H9 (cell line): ENCODE data around the gene RASIP1. TPM values are rescaled to one million over a fixed set of nuclear protein-coding genes. Genes with fewer than 3 reads are reported as not detected.

Experiments used
- DNase-seq: peaks from one replicate; pipeline ENCODE4 v3.0.0-alpha.2; 2017
- H2AFZ ChIP-seq: one replicate; pipeline ENCODE4 v1.6.1; 2013; ENCODE audit warnings: mild to moderate bottlenecking, low read length, control low read depth, moderate library complexity
- H2AK5ac ChIP-seq: 2 replicates; pipeline ENCODE4 v1.6.1; 2013; ENCODE audit warnings: low read length, control low read depth, mixed read lengths; ENCODE audit not compliant: insufficient read length
- H2BK120ac ChIP-seq: one replicate; pipeline ENCODE4 v1.6.1; 2013; ENCODE audit warnings: low read depth, mild to moderate bottlenecking, low read length, control low read depth, inconsistent platforms; ENCODE audit not compliant: poor library complexity, severe bottlenecking
- H2BK12ac ChIP-seq: 2 replicates; pipeline ENCODE4 v1.6.1; 2013; ENCODE audit warnings: low read length, control low read depth, mixed read lengths, low read depth; ENCODE audit not compliant: insufficient read length
- H2BK15ac ChIP-seq: 2 replicates; pipeline ENCODE4 v1.6.1; 2013; ENCODE audit warnings: low read depth, low read length, control low read depth
- H2BK20ac ChIP-seq: one replicate; pipeline ENCODE4 v1.6.1; 2013; ENCODE audit warnings: low read depth, mild to moderate bottlenecking, low read length, control low read depth, inconsistent platforms; ENCODE audit not compliant: poor library complexity, severe bottlenecking
- H2BK5ac ChIP-seq: 2 replicates; pipeline ENCODE4 v1.6.1; 2013; ENCODE audit warnings: low read length, control low read depth, mixed read lengths; ENCODE audit not compliant: insufficient read length
- H3K14ac ChIP-seq: 2 replicates; pipeline ENCODE4 v1.6.1; 2013; ENCODE audit warnings: low read length, control low read depth; ENCODE audit not compliant: insufficient read depth
- H3K18ac ChIP-seq: 2 replicates; pipeline ENCODE4 v1.6.1; 2013; ENCODE audit warnings: low read depth, mild to moderate bottlenecking, mixed read lengths, low read length, control low read depth; ENCODE audit not compliant: insufficient read length
- H3K23ac ChIP-seq: 2 replicates; pipeline ENCODE4 v1.6.1; 2013; ENCODE audit warnings: low read length, control low read depth, mixed read lengths, low read depth; ENCODE audit not compliant: insufficient read length
- H3K23me2 ChIP-seq: 2 replicates; pipeline ENCODE4 v1.6.1; 2013; ENCODE audit warnings: low read depth, mild to moderate bottlenecking, mixed read lengths, low read length, control low read depth; ENCODE audit not compliant: insufficient read length, poor library complexity, severe bottlenecking
- H3K27ac ChIP-seq: 2 replicates; pipeline ENCODE4 v1.5.1; 2013; ENCODE audit warnings: low read length, control low read depth, mixed read lengths, low read depth; ENCODE audit not compliant: insufficient read length
- H3K27me3 ChIP-seq: 2 replicates; pipeline ENCODE4 v1.6.1; 2013; ENCODE audit warnings: low read length, control low read depth, inconsistent platforms; ENCODE audit not compliant: insufficient read depth
- H3K4ac ChIP-seq: 2 replicates; pipeline ENCODE4 v1.6.1; 2013; ENCODE audit warnings: low read depth, mild to moderate bottlenecking, control low read depth, inconsistent platforms, low read length, moderate library complexity
- H3K4me1 ChIP-seq: 2 replicates; pipeline ENCODE4 v1.6.1; 2013; ENCODE audit warnings: low read length, control low read depth, inconsistent platforms; ENCODE audit not compliant: insufficient read depth
- H3K4me2 ChIP-seq: 2 replicates; pipeline ENCODE4 v1.6.1; 2013; ENCODE audit warnings: low read length, control low read depth, mixed read lengths; ENCODE audit not compliant: insufficient read length, insufficient read depth
- H3K56ac ChIP-seq: 2 replicates; pipeline ENCODE4 v1.6.1; 2013; ENCODE audit warnings: low read depth, mild to moderate bottlenecking, mixed read lengths, low read length, control low read depth; ENCODE audit not compliant: insufficient read length
- H3K79me1 ChIP-seq: 2 replicates; pipeline ENCODE4 v1.6.1; 2013; ENCODE audit warnings: low read depth, mild to moderate bottlenecking, moderate library complexity, low read length, control low read depth, inconsistent platforms; ENCODE audit not compliant: insufficient read depth, poor library complexity, severe bottlenecking
- H3K79me2 ChIP-seq: 2 replicates; pipeline ENCODE4 v1.6.1; 2013; ENCODE audit warnings: low read length, control low read depth, inconsistent platforms; ENCODE audit not compliant: insufficient read depth
- H3K9ac ChIP-seq: 2 replicates; pipeline ENCODE4 v1.6.1; 2013; ENCODE audit warnings: low read length, control low read depth, mixed read lengths; ENCODE audit not compliant: insufficient read length; ENCODE audit errors: extremely low read depth
- H3K9me3 ChIP-seq: one replicate; pipeline ENCODE4 v1.6.1; 2013; ENCODE audit warnings: low read depth, low read length, inconsistent platforms; ENCODE audit not compliant: control insufficient read depth
- H3T11ph ChIP-seq: one replicate; pipeline ENCODE4 v1.6.1; 2013; ENCODE audit warnings: mild to moderate bottlenecking, low read length, control low read depth, inconsistent platforms
- H4K20me1 ChIP-seq: one replicate; pipeline ENCODE4 v1.6.1; 2013; ENCODE audit not compliant: control insufficient read depth, insufficient read length, insufficient read depth
- H4K5ac ChIP-seq: 2 replicates; pipeline ENCODE4 v1.6.1; 2013; ENCODE audit warnings: low read depth, mild to moderate bottlenecking, mixed read lengths, low read length, control low read depth; ENCODE audit not compliant: insufficient read length
- H4K8ac ChIP-seq: replicated peaks from 2 replicates; pipeline ENCODE4 v1.6.1; 2013; ENCODE audit warnings: low read length, control low read depth, mixed read lengths, low read depth; ENCODE audit not compliant: insufficient read length
- H4K91ac ChIP-seq: 2 replicates; pipeline ENCODE4 v1.6.1; 2013; ENCODE audit warnings: low read depth, mild to moderate bottlenecking, moderate library complexity, mixed read lengths, low read length, control low read depth; ENCODE audit not compliant: insufficient read length
- H3K27ac Mint-ChIP-seq, 3 experiments: 2 replicates in 2 of 3; 3 replicates in 1 of 3; pipeline ENCODE4 v1.8.0; 2020 to 2021; ENCODE audit warnings: mixed read lengths in 3 of 3, mild to moderate bottlenecking in 1 of 3, moderate library complexity in 1 of 3
- H3K27me3 Mint-ChIP-seq: 2 replicates; pipeline ENCODE4 v1.8.0; 2021; ENCODE audit warnings: low read depth, mild to moderate bottlenecking, moderate library complexity, mixed read lengths
- H3K36me3 Mint-ChIP-seq, 3 experiments: 2 replicates in 2 of 3; 3 replicates in 1 of 3; pipeline ENCODE4 v1.8.0; 2020 to 2021; ENCODE audit warnings: low read depth in 3 of 3, mixed read lengths in 3 of 3; ENCODE audit not compliant: insufficient read depth in 1 of 3
- H3K4me1 Mint-ChIP-seq, 2 experiments: 2 replicates each; pipeline ENCODE4 v1.8.0; 2020; ENCODE audit warnings: mixed read lengths in 2 of 2
- H3K4me3 Mint-ChIP-seq, 2 experiments: 2 replicates in 1 of 2; 3 replicates in 1 of 2; pipeline ENCODE4 v1.8.0; 2020 to 2021; ENCODE audit warnings: mild to moderate bottlenecking in 2 of 2, mixed read lengths in 2 of 2, moderate library complexity in 1 of 2
- H3K9me3 Mint-ChIP-seq, 2 experiments: 2 replicates in 1 of 2; 3 replicates in 1 of 2; pipeline ENCODE4 v1.8.0; 2020; ENCODE audit warnings: mild to moderate bottlenecking in 2 of 2, mixed read lengths in 2 of 2, moderate library complexity in 1 of 2
- WGBS: extraction: QIAGEN DNeasy Blood & Tissue Kit; methylation state at CpG from one replicate; pipeline ENCODE4 v1.1.7; 2013; ENCODE audit warnings: missing lambda C conversion rate, low lambda C conversion rate, mixed read lengths; ENCODE audit not compliant: insufficient read length; ENCODE audit errors: extremely low coverage; 5-methylcytosine and 5-hydroxymethylcytosine counted together
- total RNA-seq: library from RNA; stranded (reverse); gene quantifications from 2 replicates; pipeline ENCODE4 v1.2.1, GENCODE V29; 2021
- TF ChIP-seq, protein P1 (sequence below): fragments of 200-600 bp; sonication (generic); conservative IDR thresholded peaks from 3 replicates; pipeline ENCODE4 v1.8.0; 2021; ENCODE audit warnings: antibody characterized with exemption, mild to moderate bottlenecking

Gene RASIP1
- total RNA-seq, 1 experiment from 2014 or later, result 2.4 TPM

DNA sequence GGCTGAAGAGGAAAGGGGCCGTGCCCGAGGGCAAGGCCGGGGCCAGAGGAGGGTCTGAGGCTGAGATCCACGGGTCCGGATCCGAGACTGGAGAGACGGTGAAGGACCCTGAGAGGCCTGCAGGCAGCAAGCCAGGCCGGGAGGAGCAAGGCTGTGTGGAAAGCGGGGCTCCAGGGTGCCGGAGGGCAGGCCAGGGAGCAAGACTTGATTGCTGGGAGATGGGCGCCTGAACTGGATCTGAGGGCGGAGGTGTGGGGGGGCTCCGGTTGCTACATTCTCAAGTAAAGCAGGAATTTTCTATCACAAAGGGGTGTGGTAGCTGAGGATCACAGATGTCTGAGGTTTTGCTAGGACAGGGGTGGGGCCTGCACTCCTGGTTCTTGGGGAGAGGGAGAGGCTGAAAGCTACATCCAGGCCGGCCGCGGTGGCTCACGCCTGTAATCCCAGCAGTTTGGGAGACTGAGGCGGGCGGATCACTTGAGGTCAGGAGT, 24.7 kb downstream of the RASIP1 start:
- Mint-ChIP-seq H3K4me1 (peaks cover 38 to 55% of the 10 kb centered on the region in 2 experiments), H3K27ac (no peak overlapping the region), H3K9me3 (peaks cover 5% of the 10 kb centered on the region in 2 experiments; a peak in 4 of 5 replicates), H3K4me3 (peak overlapping the region in 1 of 2 experiments; percentile 77; a peak in 2 of 5 replicates), H3K27me3 (peaks cover 2% of the 10 kb centered on the region; the same call in 1 of the 2 replicates), H3K36me3 (peaks cover 7 to 8% (median 8%) of the 10 kb centered on the region in 3 experiments; a peak in 6 of 7 replicates)
- Histone ChIP-seq H3T11ph (no peak overlapping the region), H2BK5ac (no peak overlapping the region), H3K56ac (no peak overlapping the region), H2AK5ac (no peak overlapping the region), H2BK12ac (no peak overlapping the region), H2AFZ (no peak overlapping the region), H3K4me1 (no peaks in the 10 kb centered on the region; the same call in 1 of the 2 replicates), H3K4me2 (no peak overlapping the region), H3K27ac (no peak overlapping the region), H3K4ac (no peak overlapping the region), H3K23me2 (peaks cover 8% of the 10 kb centered on the region), H3K23ac (no peak overlapping the region), H3K18ac (no peak overlapping the region), H2BK120ac (no peak overlapping the region), H4K5ac (no peak overlapping the region), H3K79me1 (no peaks in the 10 kb centered on the region), H3K14ac (no peak overlapping the region), H3K9ac (no peak overlapping the region), H4K91ac (no peak overlapping the region), H3K27me3 (no peaks in the 10 kb centered on the region), H3K9me3 (no peaks in the 10 kb centered on the region), H2BK20ac (no peak overlapping the region), H3K79me2 (no peaks in the 10 kb centered on the region), H4K8ac (no peak overlapping the region), H4K20me1 (no peaks in the 10 kb centered on the region), H2BK15ac (no peak overlapping the region)
- TF ChIP-seq, protein P1, sequence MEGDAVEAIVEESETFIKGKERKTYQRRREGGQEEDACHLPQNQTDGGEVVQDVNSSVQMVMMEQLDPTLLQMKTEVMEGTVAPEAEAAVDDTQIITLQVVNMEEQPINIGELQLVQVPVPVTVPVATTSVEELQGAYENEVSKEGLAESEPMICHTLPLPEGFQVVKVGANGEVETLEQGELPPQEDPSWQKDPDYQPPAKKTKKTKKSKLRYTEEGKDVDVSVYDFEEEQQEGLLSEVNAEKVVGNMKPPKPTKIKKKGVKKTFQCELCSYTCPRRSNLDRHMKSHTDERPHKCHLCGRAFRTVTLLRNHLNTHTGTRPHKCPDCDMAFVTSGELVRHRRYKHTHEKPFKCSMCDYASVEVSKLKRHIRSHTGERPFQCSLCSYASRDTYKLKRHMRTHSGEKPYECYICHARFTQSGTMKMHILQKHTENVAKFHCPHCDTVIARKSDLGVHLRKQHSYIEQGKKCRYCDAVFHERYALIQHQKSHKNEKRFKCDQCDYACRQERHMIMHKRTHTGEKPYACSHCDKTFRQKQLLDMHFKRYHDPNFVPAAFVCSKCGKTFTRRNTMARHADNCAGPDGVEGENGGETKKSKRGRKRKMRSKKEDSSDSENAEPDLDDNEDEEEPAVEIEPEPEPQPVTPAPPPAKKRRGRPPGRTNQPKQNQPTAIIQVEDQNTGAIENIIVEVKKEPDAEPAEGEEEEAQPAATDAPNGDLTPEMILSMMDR, result no peak
- DNase-seq, result peak; percentile 27
- no CpG with 5 or more reads among the region's 19 CpGs for WGBS
